ENCODE results near the gene RAP1GAP. TPM values are rescaled to one million over a fixed set of nuclear protein-coding genes. Genes with fewer than 3 reads are reported as not detected.

The RAP1GAP gene
- total RNA-seq, 3 donors from 2014 or later: 0.32 to 7.2 (median 6.0) TPM

- Histone ChIP-seq H3K4me3 (no peak overlapping the region), H3K27ac (no peak overlapping the region), H3K9me3 (no peaks in the 10 kb centered on the region), H3K27me3 (no peaks in the 10 kb centered on the region), H3K36me3 (peaks cover 3% of the 10 kb centered on the region), H3K4me1 (no peaks in the 10 kb centered on the region)
- intact Hi-C loops (cut with DNase I; ENCODE audit: low total_unique reads): no loop called here
- TF ChIP-seq POLR2AphosphoS5 (IDR thresholded peaks at IDR 0.05): no peak
- TF ChIP-seq CTCF (IDR thresholded peaks at IDR 0.05): no peak
- no peak for TF ChIP-seq POLR2A (IDR thresholded peaks at IDR 0.05)
- no peak for DNase-seq (ENCODE audit: low spot score in 2 of 2)
Measured at GRCh38 chr1:21700094-21700493, 30.9 kb upstream of the RAP1GAP start.

DNA sequence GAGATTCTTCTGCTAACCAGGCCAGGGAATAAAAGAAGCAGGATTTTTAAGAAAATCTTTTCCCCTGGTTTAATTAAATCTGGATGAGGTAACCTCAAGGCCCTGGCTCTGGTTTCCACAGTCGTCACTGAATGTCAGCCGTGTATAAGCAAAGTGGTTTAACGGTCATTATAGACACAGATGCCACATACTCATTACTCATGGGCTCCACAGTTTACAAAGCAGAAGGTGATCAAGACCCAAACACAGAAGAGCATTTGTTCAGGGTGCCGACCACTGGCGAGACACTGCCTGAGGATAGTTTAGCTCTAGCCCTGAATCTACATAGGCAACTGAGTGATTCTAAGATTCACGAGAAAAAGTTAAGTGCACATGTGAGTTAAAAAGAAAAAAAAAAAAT is 27.8 kb upstream of the RAP1GAP start:
- no peaks in the 10 kb centered on the region for H3K4me1 ChIP-seq
- TF ChIP-seq CTCF (IDR thresholded peaks at IDR 0.05) (no peak), POLR2AphosphoS5 (IDR thresholded peaks at IDR 0.05) (no peak), POLR2A (IDR thresholded peaks at IDR 0.05) (no peak)
- H3K4me3 ChIP-seq: no peak overlapping the region
- H3K36me3 ChIP-seq: no peaks in the 10 kb centered on the region
- H3K27me3 ChIP-seq: no peaks in the 10 kb centered on the region
- no peak for DNase-seq (ENCODE audit: low spot score in 2 of 2)
- H3K27ac ChIP-seq: no peak overlapping the region
- no peaks in the 10 kb centered on the region for H3K9me3 ChIP-seq
- intact Hi-C loops (cut with DNase I; ENCODE audit: low total_unique reads): no loop called here

GRCh38 chr1:21693732-21694131 is 24.6 kb upstream of the RAP1GAP start:
- Histone ChIP-seq H3K36me3 (no peaks in the 10 kb centered on the region), H3K4me3 (no peak overlapping the region), H3K27ac (no peak overlapping the region), H3K9me3 (no peaks in the 10 kb centered on the region), H3K4me1 (no peaks in the 10 kb centered on the region), H3K27me3 (no peaks in the 10 kb centered on the region)
- intact Hi-C loops (cut with DNase I; ENCODE audit: low total_unique reads): no loop called here
- TF ChIP-seq CTCF (IDR thresholded peaks at IDR 0.05): no peak
- no peak for TF ChIP-seq POLR2A (IDR thresholded peaks at IDR 0.05)
- no peak for TF ChIP-seq POLR2AphosphoS5 (IDR thresholded peaks at IDR 0.05)
- DNase-seq (ENCODE audit: low spot score in 2 of 2): no peak

DNA sequence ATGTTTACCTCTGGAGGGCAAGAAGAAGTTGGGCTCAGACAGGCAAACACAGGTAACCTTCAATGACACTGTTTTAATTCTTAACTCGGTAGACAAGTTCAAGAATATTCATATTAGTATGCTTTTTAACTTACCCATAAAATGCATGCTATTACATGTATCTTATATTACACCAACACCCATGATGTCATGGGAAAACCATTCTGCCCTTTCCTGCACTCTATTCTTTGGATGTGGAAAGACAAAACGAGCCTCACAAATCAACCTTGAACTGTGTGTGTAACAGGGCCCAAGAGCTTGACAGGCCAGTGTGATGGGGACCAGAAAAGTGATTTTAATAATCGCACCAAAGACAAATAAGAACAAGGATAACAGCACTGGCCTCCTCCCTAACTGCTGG is 22.6 kb upstream of the RAP1GAP start:
- Histone ChIP-seq H3K36me3 (peaks cover 6% of the 10 kb centered on the region), H3K4me1 (no peaks in the 10 kb centered on the region), H3K27ac (no peak overlapping the region), H3K4me3 (no peak overlapping the region), H3K9me3 (no peaks in the 10 kb centered on the region), H3K27me3 (no peaks in the 10 kb centered on the region)
- intact Hi-C loops (cut with DNase I; ENCODE audit: low total_unique reads): no loop called here
- TF ChIP-seq POLR2A (IDR thresholded peaks at IDR 0.05) (no peak), POLR2AphosphoS5 (IDR thresholded peaks at IDR 0.05) (no peak), CTCF (IDR thresholded peaks at IDR 0.05) (no peak)
- DNase-seq (ENCODE audit: low spot score in 2 of 2): no peak

DNA sequence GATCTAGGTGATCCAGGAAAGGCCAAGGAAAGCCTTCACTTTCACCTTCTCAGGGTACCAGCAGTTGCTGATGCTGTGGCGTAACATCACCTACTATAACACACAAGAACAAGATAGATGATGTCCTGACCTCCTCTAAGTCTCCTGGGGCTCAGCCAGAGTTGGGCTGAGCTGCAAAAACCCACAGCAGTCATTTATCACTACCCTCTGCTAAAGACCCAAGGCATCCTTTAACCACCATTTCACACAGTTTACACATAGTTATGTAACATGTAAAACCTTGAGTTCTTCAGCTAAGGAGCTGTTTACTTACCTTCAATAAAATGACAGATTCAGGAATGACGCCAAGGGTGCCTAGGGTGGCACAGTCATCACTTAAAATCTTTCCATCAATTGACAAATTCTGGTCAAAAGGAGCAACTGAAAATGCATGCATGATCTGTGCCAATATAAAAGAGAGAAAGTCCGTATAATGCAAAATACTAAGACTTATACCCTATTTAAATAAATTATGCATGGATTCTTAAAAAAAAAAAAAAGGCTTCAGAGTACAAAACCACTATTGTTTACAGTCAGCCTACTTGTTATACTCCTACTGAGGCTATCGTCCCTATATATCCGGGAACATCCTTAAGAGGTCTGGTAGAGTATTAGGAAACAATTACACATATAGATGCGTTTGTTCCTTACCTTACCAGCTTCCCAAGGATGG is 20.7 kb upstream of the RAP1GAP start:
- intact Hi-C loops (cut with DNase I; ENCODE audit: low total_unique reads): no loop called here
- peaks cover 10% of the 10 kb centered on the region for H3K36me3 ChIP-seq
- H3K27me3 ChIP-seq: no peaks in the 10 kb centered on the region
- H3K4me3 ChIP-seq: no peak overlapping the region
- DNase-seq (ENCODE audit: low spot score in 2 of 2): no peak
- TF ChIP-seq POLR2A (IDR thresholded peaks at IDR 0.05) (no peak), POLR2AphosphoS5 (IDR thresholded peaks at IDR 0.05) (no peak), CTCF (IDR thresholded peaks at IDR 0.05) (no peak)
- no peak overlapping the region for H3K27ac ChIP-seq
- no peaks in the 10 kb centered on the region for H3K9me3 ChIP-seq
- no peaks in the 10 kb centered on the region for H3K4me1 ChIP-seq
